ENCODE measurements around the gene ZBTB46. TPM values are rescaled to one million over a fixed set of nuclear protein-coding genes. Genes with fewer than 3 reads are reported as not detected.

The ZBTB46 gene
- total and polyA plus RNA-seq, 10 of the 15 experiments (the other 5 are each of a cell fraction or from before 2014, with no cell fraction given), result 0.15 to 0.92 (median 0.34) TPM

GRCh38 chr20:63809856-63810255 lies 21.2 kb downstream of the ZBTB46 start:
- Histone ChIP-seq H3K4me3 (no peak overlapping the region), H4K20me1 (ENCODE audit: control insufficient read depth, insufficient read depth) (no peaks in the 10 kb centered on the region), H3K4me1 (ENCODE audit: control insufficient read depth, insufficient read depth, low read length) (no peaks in the 10 kb centered on the region), H3K4me2 (ENCODE audit: control insufficient read depth, insufficient read depth) (no peak overlapping the region), H3K79me2 (ENCODE audit: control insufficient read depth, insufficient read depth, low read length) (no peaks in the 10 kb centered on the region), H3K27me3 (replicated peaks in 1 of 2; ENCODE audit: control insufficient read depth in 2 of 2, insufficient read depth in 2 of 2, low read length in 1 of 2) (no peaks in the 10 kb centered on the region), H3K27ac (ENCODE audit: control insufficient read depth, insufficient read depth) (no peak overlapping the region), H3K9me3 (replicated peaks; ENCODE audit: control insufficient read depth, insufficient read depth, low read length) (no peaks in the 10 kb centered on the region), H3K9ac (ENCODE audit: control insufficient read depth, insufficient read depth, low read length) (no peak overlapping the region), H3K36me3 (ENCODE audit: control insufficient read depth in 2 of 2, insufficient read depth in 2 of 2, low read length in 1 of 2) (no peaks in the 10 kb centered on the region), H2AFZ (ENCODE audit: control insufficient read depth, low read depth, low read length) (no peak overlapping the region)
- FAIRE-seq (no peak), ATAC-seq (no peak), DNase-seq (ENCODE audit: low read depth, low spot score) (no peak)
- BruUV-seq (replicated peaks), result no TSS peak
- intact Hi-C loops (cut with micrococcal nuclease; ENCODE audit: unreplicated experiment) (no loop called here), in situ Hi-C loops (cut with MboI) (no loop called here)
- ChIA-PET CTCF (interaction anchor here (0.7 to 1.1 kb wide), 2 partner anchors 12 to 273 kb away, joined by 3 read pairs; no protein-coding TSS in a partner anchor), RAD21 (ENCODE audit: unreplicated experiment) (no interaction called here), POLR2A (no interaction called here), SMC1A (ENCODE audit: uncharacterized antibody, unreplicated experiment) (no interaction called here)
- no peak for TF ChIP-seq CHD4 (IDR thresholded peaks at IDR 0.05)
- TF ChIP-seq SMARCA5 (IDR thresholded peaks at IDR 0.05), result no peak
- TF ChIP-seq ASH2L (IDR thresholded peaks at IDR 0.05; ENCODE audit: borderline replicate concordance, low read depth), result no peak
- TF ChIP-seq CREM (IDR thresholded peaks at IDR 0.05; ENCODE audit: low read depth), result no peak
- TF ChIP-seq RUNX3 (IDR thresholded peaks at IDR 0.05; ENCODE audit: low read length), result no peak
- TF ChIP-seq SIN3A (IDR thresholded peaks at IDR 0.05; ENCODE audit: low read depth, low read length), result no peak
- TF ChIP-seq MEF2A (IDR thresholded peaks at IDR 0.05; ENCODE audit: insufficient read depth, low read depth, low read length), result no peak
- TF ChIP-seq SP1 (IDR thresholded peaks at IDR 0.05; ENCODE audit: low read depth, low read length), result no peak
- no peak for TF ChIP-seq KLF5 (IDR thresholded peaks at IDR 0.05; ENCODE audit: partially characterized antibody)
- TF ChIP-seq, protein P1, sequence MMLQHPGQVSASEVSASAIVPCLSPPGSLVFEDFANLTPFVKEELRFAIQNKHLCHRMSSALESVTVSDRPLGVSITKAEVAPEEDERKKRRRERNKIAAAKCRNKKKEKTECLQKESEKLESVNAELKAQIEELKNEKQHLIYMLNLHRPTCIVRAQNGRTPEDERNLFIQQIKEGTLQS (IDR thresholded peaks at IDR 0.05; ENCODE audit: borderline replicate concordance, extremely low read depth, low read depth, low read length), result no peak
- TF ChIP-seq NFIC (IDR thresholded peaks at IDR 0.05; ENCODE audit: low read depth, low read length), result no peak
- no peak for TF ChIP-seq ZBTB33 (IDR thresholded peaks at IDR 0.05)
- TF ChIP-seq MXI1 (IDR thresholded peaks at IDR 0.05; ENCODE audit: low read depth, low read length), result no peak
- TF ChIP-seq, protein P2, sequence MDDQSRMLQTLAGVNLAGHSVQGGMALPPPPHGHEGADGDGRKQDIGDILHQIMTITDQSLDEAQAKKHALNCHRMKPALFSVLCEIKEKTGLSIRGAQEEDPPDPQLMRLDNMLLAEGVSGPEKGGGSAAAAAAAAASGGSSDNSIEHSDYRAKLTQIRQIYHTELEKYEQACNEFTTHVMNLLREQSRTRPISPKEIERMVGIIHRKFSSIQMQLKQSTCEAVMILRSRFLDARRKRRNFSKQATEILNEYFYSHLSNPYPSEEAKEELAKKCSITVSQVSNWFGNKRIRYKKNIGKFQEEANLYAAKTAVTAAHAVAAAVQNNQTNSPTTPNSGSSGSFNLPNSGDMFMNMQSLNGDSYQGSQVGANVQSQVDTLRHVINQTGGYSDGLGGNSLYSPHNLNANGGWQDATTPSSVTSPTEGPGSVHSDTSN (IDR thresholded peaks at IDR 0.05; ENCODE audit: insufficient replicate concordance, low read depth, low read length), result no peak
- no peak for TF ChIP-seq CTCF (IDR thresholded peaks at IDR 0.05 in 2 of 3, conservative IDR thresholded peaks at IDR 0.05 in 1 of 3; ENCODE audit: control insufficient read depth in 2 of 3, extremely low read depth in 1 of 3, insufficient read depth in 1 of 3, low read depth in 3 of 3, low read length in 3 of 3)
- TF ChIP-seq, protein P3, sequence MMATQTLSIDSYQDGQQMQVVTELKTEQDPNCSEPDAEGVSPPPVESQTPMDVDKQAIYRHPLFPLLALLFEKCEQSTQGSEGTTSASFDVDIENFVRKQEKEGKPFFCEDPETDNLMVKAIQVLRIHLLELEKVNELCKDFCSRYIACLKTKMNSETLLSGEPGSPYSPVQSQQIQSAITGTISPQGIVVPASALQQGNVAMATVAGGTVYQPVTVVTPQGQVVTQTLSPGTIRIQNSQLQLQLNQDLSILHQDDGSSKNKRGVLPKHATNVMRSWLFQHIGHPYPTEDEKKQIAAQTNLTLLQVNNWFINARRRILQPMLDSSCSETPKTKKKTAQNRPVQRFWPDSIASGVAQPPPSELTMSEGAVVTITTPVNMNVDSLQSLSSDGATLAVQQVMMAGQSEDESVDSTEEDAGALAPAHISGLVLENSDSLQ (IDR thresholded peaks at IDR 0.05), result no peak
- TF ChIP-seq BACH1 (IDR thresholded peaks at IDR 0.05; ENCODE audit: borderline replicate concordance), result no peak
- 75% methylated on average over 9 of the region's 9 CpGs for WGBS (ENCODE audit: insufficient coverage, insufficient replicate concordance, low lambda C conversion rate, missing lambda C conversion rate)

Measured in GM12878 (cell line).